Neural progenitor cell (in vitro differentiated cells): ENCODE measurements around the gene TOX2. TPM values are rescaled to one million over a fixed set of nuclear protein-coding genes. Genes with fewer than 3 reads are reported as not detected.

Experiments used
- DNase-seq: peaks from one replicate; pipeline ENCODE4 v3.0.0-alpha.2; 2016; ENCODE audit warnings: low spot score
- H2AFZ ChIP-seq: fragments of 200-600 bp; sonication (generic); replicated peaks from 2 replicates; pipeline ENCODE4 v1.6.1; 2016; ENCODE audit warnings: antibody characterized with exemption
- H3F3A ChIP-seq: fragments of 200-600 bp; sonication (generic); 2 replicates; pipeline ENCODE4 v1.6.1; 2016; ENCODE audit warnings: antibody characterized with exemption, low read depth
- H3K27ac ChIP-seq: fragments of 200-600 bp; sonication (generic); 2 replicates; pipeline ENCODE4 v1.5.1; 2016; ENCODE audit warnings: mild to moderate bottlenecking
- H3K27me3 ChIP-seq: fragments of 200-600 bp; sonication (generic); 2 replicates; pipeline ENCODE4 v1.6.1; 2016; ENCODE audit warnings: mild to moderate bottlenecking, moderate library complexity
- H3K36me3 ChIP-seq: fragments of 200-600 bp; sonication (generic); 2 replicates; pipeline ENCODE4 v1.5.1; 2016
- H3K4me1 ChIP-seq: fragments of 200-600 bp; sonication (generic); 2 replicates; pipeline ENCODE4 v1.6.1; 2016; ENCODE audit warnings: mixed run types
- H3K4me2 ChIP-seq: fragments of 200-600 bp; sonication (generic); 2 replicates; pipeline ENCODE4 v1.6.1; 2016
- H3K4me3 ChIP-seq: fragments of 200-600 bp; sonication (generic); 2 replicates; pipeline ENCODE4 v1.5.1; 2016
- H3K79me2 ChIP-seq: fragments of 200-600 bp; sonication (generic); 2 replicates; pipeline ENCODE4 v1.6.1; 2016; ENCODE audit warnings: low read depth
- H3K9ac ChIP-seq: fragments of 200-600 bp; sonication (generic); 2 replicates; pipeline ENCODE4 v1.6.1; 2016
- H3K9me3 ChIP-seq: fragments of 200-600 bp; sonication (generic); 2 replicates; pipeline ENCODE4 v1.5.1; 2016; ENCODE audit warnings: low read depth
- H4K20me1 ChIP-seq: fragments of 200-600 bp; sonication (generic); 2 replicates; pipeline ENCODE4 v1.6.1; 2016; ENCODE audit warnings: low read depth
- H3K27ac Mint-ChIP-seq: 3 replicates; pipeline ENCODE4 v1.8.0; 2021; ENCODE audit warnings: mixed read lengths
- H3K27me3 Mint-ChIP-seq: 2 replicates; pipeline ENCODE4 v1.8.0; 2022; ENCODE audit warnings: low read depth, mild to moderate bottlenecking, inconsistent platforms, moderate library complexity, mixed read lengths; ENCODE audit not compliant: insufficient read depth
- H3K36me3 Mint-ChIP-seq: 3 replicates; pipeline ENCODE4 v1.8.0; 2021; ENCODE audit warnings: mixed read lengths
- H3K4me1 Mint-ChIP-seq: 3 replicates; pipeline ENCODE4 v1.8.0; 2021; ENCODE audit warnings: mixed read lengths
- H3K4me3 Mint-ChIP-seq: 3 replicates; pipeline ENCODE4 v1.8.0; 2021; ENCODE audit warnings: mild to moderate bottlenecking, moderate library complexity, mixed read lengths
- H3K9me3 Mint-ChIP-seq: 3 replicates; pipeline ENCODE4 v1.8.0; 2020; ENCODE audit warnings: mixed read lengths
- CTCF ChIP-seq: fragments of 200-600 bp; sonication (generic); IDR thresholded peaks from 2 replicates; pipeline ENCODE4 v1.5.1; 2017; ENCODE audit warnings: antibody characterized with exemption, mild to moderate bottlenecking
- EZH2 ChIP-seq: fragments of 200-600 bp; sonication (generic); IDR thresholded peaks from 2 replicates; pipeline ENCODE4 v1.6.1; 2017; ENCODE audit warnings: antibody characterized with exemption, mild to moderate bottlenecking, moderate library complexity
- EZH2phosphoT487 ChIP-seq: fragments of 200-600 bp; sonication (generic); IDR thresholded peaks from 2 replicates; pipeline ENCODE4 v1.6.1; 2017; ENCODE audit warnings: antibody characterized with exemption
- total RNA-seq: library from RNA; depleted of rRNA; stranded (reverse); fragments of >200 nt; gene quantifications from 2 replicates; pipeline ENCODE4 v1.2.3, GENCODE V29; 2015; ENCODE audit warnings: low replicate concordance

Gene TOX2
- total RNA-seq, 1 donor from 2014 or later: not detected

- H3K4me1 ChIP-seq: peaks cover 4% of the 10 kb centered on the region
- Mint-ChIP-seq H3K27ac (no peak overlapping the region), H3K9me3 (peaks cover 28% of the 10 kb centered on the region), H3K4me1 (peaks cover 5% of the 10 kb centered on the region), H3K27me3 (peaks cover 16% of the 10 kb centered on the region), H3K4me3 (no peak overlapping the region), H3K36me3 (no peaks in the 10 kb centered on the region)
- H2AFZ ChIP-seq: no peak overlapping the region
- H3F3A ChIP-seq: peaks cover 19% of the 10 kb centered on the region
- H3K79me2 ChIP-seq: no peaks in the 10 kb centered on the region
- no peak overlapping the region for H3K27ac ChIP-seq
- H3K9me3 ChIP-seq: no peaks in the 10 kb centered on the region
- H3K4me2 ChIP-seq: no peak overlapping the region
- no peak for DNase-seq
- H3K36me3 ChIP-seq: no peaks in the 10 kb centered on the region
- H3K27me3 ChIP-seq: peaks cover 30% of the 10 kb centered on the region
- no peak for TF ChIP-seq EZH2
- no peak for TF ChIP-seq EZH2phosphoT487
- no peak for TF ChIP-seq CTCF
- no peak overlapping the region for H3K9ac ChIP-seq
- no peaks in the 10 kb centered on the region for H4K20me1 ChIP-seq
- H3K4me3 ChIP-seq: no peak overlapping the region
These were observed 4.1 kb upstream of the TOX2 start for GRCh38 chr20:43910564-43910963.

- no peaks in the 10 kb centered on the region for H3K9me3 ChIP-seq
- H3K4me1 Mint-ChIP-seq: peaks cover 5% of the 10 kb centered on the region
- H3K4me3 ChIP-seq: no peak overlapping the region
- no peak for DNase-seq
- H3K27ac Mint-ChIP-seq: no peak overlapping the region
- no peaks in the 10 kb centered on the region for H4K20me1 ChIP-seq
- H3K27me3 Mint-ChIP-seq: peaks cover 19% of the 10 kb centered on the region
- TF ChIP-seq EZH2 (no peak), EZH2phosphoT487 (no peak), CTCF (peak; percentile 22)
- no peak overlapping the region for H3K9ac ChIP-seq
- H3K36me3 ChIP-seq: no peaks in the 10 kb centered on the region
- peaks cover 28% of the 10 kb centered on the region for H3K9me3 Mint-ChIP-seq
- H3K27ac ChIP-seq: no peak overlapping the region
- H3K27me3 ChIP-seq: peaks cover 35% of the 10 kb centered on the region
- no peak overlapping the region for H3K4me3 Mint-ChIP-seq
- H3K4me2 ChIP-seq: no peak overlapping the region
- H3K4me1 ChIP-seq: peaks cover 7% of the 10 kb centered on the region
- peaks cover 23% of the 10 kb centered on the region for H3F3A ChIP-seq
- H2AFZ ChIP-seq: no peak overlapping the region
- no peaks in the 10 kb centered on the region for H3K36me3 Mint-ChIP-seq
- H3K79me2 ChIP-seq: no peaks in the 10 kb centered on the region
These were observed 3.6 kb upstream of the TOX2 start for GRCh38 chr20:43911066-43911465.

- H3K36me3 Mint-ChIP-seq: no peaks in the 10 kb centered on the region
- no peak overlapping the region for H2AFZ ChIP-seq
- H3K27me3 Mint-ChIP-seq: peaks cover 26% of the 10 kb centered on the region
- H3K4me3 Mint-ChIP-seq: peak overlapping the region; percentile 84
- peaks cover 25% of the 10 kb centered on the region for H3K4me1 Mint-ChIP-seq
- H3K4me1 ChIP-seq: peaks cover 14% of the 10 kb centered on the region
- peaks cover 59% of the 10 kb centered on the region for H3K27me3 ChIP-seq
- no peak overlapping the region for H3K27ac Mint-ChIP-seq
- DNase-seq: no peak
- H3K9ac ChIP-seq: no peak overlapping the region
- no peaks in the 10 kb centered on the region for H3K79me2 ChIP-seq
- H3K36me3 ChIP-seq: no peaks in the 10 kb centered on the region
- H3K9me3 Mint-ChIP-seq: peaks cover 24% of the 10 kb centered on the region
- H3K9me3 ChIP-seq: no peaks in the 10 kb centered on the region
- H3K27ac ChIP-seq: no peak overlapping the region
- H3K4me2 ChIP-seq: no peak overlapping the region
- TF ChIP-seq EZH2: no peak
- no peak for TF ChIP-seq CTCF
- no peak for TF ChIP-seq EZH2phosphoT487
- no peaks in the 10 kb centered on the region for H4K20me1 ChIP-seq
- no peak overlapping the region for H3K4me3 ChIP-seq
- H3F3A ChIP-seq: peaks cover 34% of the 10 kb centered on the region
These were observed 1.2 kb upstream of the TOX2 start for GRCh38 chr20:43913291-43914025.
